Parathyroid adenoma (tissue), 2 donors: ENCODE measurements around the gene ITPR1.

Experiments used
- H2AFZ ChIP-seq: fragments of 300-600 bp; sonication (generic); one replicate; pipeline ENCODE4 v1.7.0; 2017; ENCODE audit warnings: antibody characterized with exemption, mild to moderate bottlenecking
- H3K27ac ChIP-seq: fragments of 300-600 bp; sonication (generic); one replicate; pipeline ENCODE4 v1.7.0; 2017
- H3K27me3 ChIP-seq: fragments of 300-600 bp; sonication (generic); one replicate; pipeline ENCODE4 v1.7.0; 2017; ENCODE audit warnings: low read length; ENCODE audit not compliant: control insufficient read depth, insufficient read depth
- H3K36me3 ChIP-seq: fragments of 300-600 bp; sonication (generic); one replicate; pipeline ENCODE4 v1.7.0; 2017; ENCODE audit warnings: low read length; ENCODE audit not compliant: control insufficient read depth, insufficient read depth
- H3K4me1 ChIP-seq: fragments of 300-600 bp; sonication (generic); one replicate; pipeline ENCODE4 v1.7.0; 2017; ENCODE audit warnings: control low read depth
- H3K4me2 ChIP-seq: fragments of 300-600 bp; sonication (generic); one replicate; pipeline ENCODE4 v1.7.0; 2017; ENCODE audit warnings: low read length
- H3K4me3 ChIP-seq: fragments of 300-600 bp; sonication (generic); one replicate; pipeline ENCODE4 v1.7.0; 2017; ENCODE audit warnings: low read depth, low read length
- H3K79me2 ChIP-seq: fragments of 300-600 bp; sonication (generic); one replicate; pipeline ENCODE4 v1.7.0; 2017; ENCODE audit warnings: control low read depth
- H3K9ac ChIP-seq: fragments of 300-600 bp; sonication (generic); one replicate; pipeline ENCODE4 v1.7.0; 2017; ENCODE audit warnings: mild to moderate bottlenecking
- H3K9me3 ChIP-seq: fragments of 300-600 bp; sonication (generic); one replicate; pipeline ENCODE4 v1.7.0; 2017; ENCODE audit warnings: low read length; ENCODE audit not compliant: control insufficient read depth
- CTCF ChIP-seq: fragments of 300-600 bp; sonication (generic); IDR thresholded peaks from one replicate; pipeline ENCODE4 v1.7.0; 2017; ENCODE audit warnings: antibody characterized with exemption, mild to moderate bottlenecking
- donor health status: primary hyperparathyroidism.

Gene ITPR1

GRCh38 chr3:4821975-4822374, 328.8 kb downstream of the ITPR1 start:
- no peak overlapping the region for H2AFZ ChIP-seq
- peaks cover 77% of the 10 kb centered on the region for H3K4me1 ChIP-seq
- no peaks in the 10 kb centered on the region for H3K79me2 ChIP-seq
- TF ChIP-seq CTCF = no peak
- H3K9me3 ChIP-seq = no peaks in the 10 kb centered on the region
- peak overlapping the region; percentile 94 for H3K27ac ChIP-seq
- H3K9ac ChIP-seq = no peak overlapping the region
- no peak overlapping the region for H3K4me3 ChIP-seq
- H3K36me3 ChIP-seq = no peaks in the 10 kb centered on the region
- no peaks in the 10 kb centered on the region for H3K27me3 ChIP-seq
- peak overlapping the region; percentile 32 for H3K4me2 ChIP-seq

GRCh38 chr3:4822568-4822967, 329.4 kb downstream of the ITPR1 start:
- no peaks in the 10 kb centered on the region for H3K79me2 ChIP-seq
- H3K27ac ChIP-seq = peak overlapping the region; percentile 94
- peaks cover 83% of the 10 kb centered on the region for H3K4me1 ChIP-seq

GRCh38 chr3:4823385-4823784, 330.2 kb downstream of the ITPR1 start:
- Histone ChIP-seq H3K4me2 (no peak overlapping the region), H3K4me1 (peaks cover 89% of the 10 kb centered on the region), H3K27ac (peak overlapping the region; percentile 94), H2AFZ (no peak overlapping the region), H3K4me3 (no peak overlapping the region), H3K9me3 (no peaks in the 10 kb centered on the region), H3K9ac (no peak overlapping the region), H3K79me2 (no peaks in the 10 kb centered on the region), H3K27me3 (no peaks in the 10 kb centered on the region), H3K36me3 (no peaks in the 10 kb centered on the region)
- no peak for TF ChIP-seq CTCF

More at GRCh38 chr3:4822568-4822967, 329.4 kb downstream of the ITPR1 start:
- no peak for TF ChIP-seq CTCF
- Histone ChIP-seq H2AFZ (no peak overlapping the region), H3K9me3 (no peaks in the 10 kb centered on the region), H3K4me3 (no peak overlapping the region), H3K4me2 (peak overlapping the region; percentile 32), H3K9ac (no peak overlapping the region), H3K27me3 (no peaks in the 10 kb centered on the region), H3K36me3 (no peaks in the 10 kb centered on the region)

- Histone ChIP-seq H3K4me3 (no peak overlapping the region), H3K4me2 (peak overlapping the region; percentile 60), H2AFZ (no peak overlapping the region), H3K9ac (no peak overlapping the region), H3K27ac (peak overlapping the region; percentile 94), H3K79me2 (no peaks in the 10 kb centered on the region), H3K36me3 (no peaks in the 10 kb centered on the region), H3K4me1 (peaks cover 81% of the 10 kb centered on the region), H3K27me3 (no peaks in the 10 kb centered on the region), H3K9me3 (no peaks in the 10 kb centered on the region)
- no peak for TF ChIP-seq CTCF
Observed at GRCh38 chr3:4823986-4824925, 331.1 kb downstream of the ITPR1 start.
